Vagina (tissue), 2 donors: ENCODE results near the gene TMC4.
A peak's percentile ranks its signal among the peaks of the same experiment; 100 is the strongest.

Experiments
- POLR2AphosphoS5 ChIP-seq, 2 donors: sonication (generic); formaldehyde crosslinking; IDR thresholded peaks; one replicate each; pipeline ENCODE4 v1.9.0; 2017; ENCODE audit warnings: antibody characterized with exemption in 2 of 2, mild to moderate bottlenecking in 2 of 2, low read depth in 1 of 2; ENCODE audit not compliant: insufficient read depth in 1 of 2
- TF ChIP-seq, protein P1 (sequence below), 3 experiments: fragments of 450-650 bp in 2 of 3; fragments of 200-600 bp in 1 of 3; sonication (generic) in 1 of 3; IDR thresholded peaks; one replicate each; pipeline ENCODE4 v1.5.1; 2017 to 2019; ENCODE audit warnings: antibody characterized with exemption in 3 of 3, mild to moderate bottlenecking in 2 of 3, moderate library complexity in 2 of 3

GRCh38 chr19:54189145-54189734 lies 16.3 kb upstream of the TMC4 start, which contains the start of gene MBOAT7:
- TF ChIP-seq, protein P1, sequence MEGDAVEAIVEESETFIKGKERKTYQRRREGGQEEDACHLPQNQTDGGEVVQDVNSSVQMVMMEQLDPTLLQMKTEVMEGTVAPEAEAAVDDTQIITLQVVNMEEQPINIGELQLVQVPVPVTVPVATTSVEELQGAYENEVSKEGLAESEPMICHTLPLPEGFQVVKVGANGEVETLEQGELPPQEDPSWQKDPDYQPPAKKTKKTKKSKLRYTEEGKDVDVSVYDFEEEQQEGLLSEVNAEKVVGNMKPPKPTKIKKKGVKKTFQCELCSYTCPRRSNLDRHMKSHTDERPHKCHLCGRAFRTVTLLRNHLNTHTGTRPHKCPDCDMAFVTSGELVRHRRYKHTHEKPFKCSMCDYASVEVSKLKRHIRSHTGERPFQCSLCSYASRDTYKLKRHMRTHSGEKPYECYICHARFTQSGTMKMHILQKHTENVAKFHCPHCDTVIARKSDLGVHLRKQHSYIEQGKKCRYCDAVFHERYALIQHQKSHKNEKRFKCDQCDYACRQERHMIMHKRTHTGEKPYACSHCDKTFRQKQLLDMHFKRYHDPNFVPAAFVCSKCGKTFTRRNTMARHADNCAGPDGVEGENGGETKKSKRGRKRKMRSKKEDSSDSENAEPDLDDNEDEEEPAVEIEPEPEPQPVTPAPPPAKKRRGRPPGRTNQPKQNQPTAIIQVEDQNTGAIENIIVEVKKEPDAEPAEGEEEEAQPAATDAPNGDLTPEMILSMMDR (IDR thresholded peaks at IDR 0.05) = peak in 2 of 3 experiments; percentile 12 to 21
- peak in 1 of 2 donors; percentile 70 for TF ChIP-seq POLR2AphosphoS5 (IDR thresholded peaks at IDR 0.05; ENCODE audit: insufficient read depth in 1 of 2, low read depth in 1 of 2)
